GM06990 (cell line): ENCODE results near the gene CLIC3.

Experiments
- DNase-seq: peaks from one replicate; pipeline ENCODE4 v3.0.0-alpha.2; 2011; ENCODE audit not compliant: insufficient read length; ENCODE audit errors: extremely low read depth
- H3K27me3 ChIP-seq: replicated peaks from 2 replicates; pipeline ENCODE4 v1.6.0; 2011; ENCODE audit warnings: low read length; ENCODE audit not compliant: control insufficient read depth, insufficient read depth
- H3K36me3 ChIP-seq: 2 replicates; pipeline ENCODE4 v1.5.1; 2011; ENCODE audit warnings: low read length; ENCODE audit not compliant: control insufficient read depth, insufficient read depth
- H3K4me3 ChIP-seq: replicated peaks from 2 replicates; pipeline ENCODE4 v1.5.1; 2011; ENCODE audit warnings: low read depth, mild to moderate bottlenecking, control low read depth, low read length
- TF ChIP-seq, protein P1 (sequence below): IDR thresholded peaks from 2 replicates; pipeline ENCODE4 v1.5.1; 2011; ENCODE audit warnings: low read length, control low read depth, mild to moderate bottlenecking, inconsistent platforms; ENCODE audit not compliant: insufficient read depth, poor library complexity, severe bottlenecking

CLIC3 gene

DNA sequence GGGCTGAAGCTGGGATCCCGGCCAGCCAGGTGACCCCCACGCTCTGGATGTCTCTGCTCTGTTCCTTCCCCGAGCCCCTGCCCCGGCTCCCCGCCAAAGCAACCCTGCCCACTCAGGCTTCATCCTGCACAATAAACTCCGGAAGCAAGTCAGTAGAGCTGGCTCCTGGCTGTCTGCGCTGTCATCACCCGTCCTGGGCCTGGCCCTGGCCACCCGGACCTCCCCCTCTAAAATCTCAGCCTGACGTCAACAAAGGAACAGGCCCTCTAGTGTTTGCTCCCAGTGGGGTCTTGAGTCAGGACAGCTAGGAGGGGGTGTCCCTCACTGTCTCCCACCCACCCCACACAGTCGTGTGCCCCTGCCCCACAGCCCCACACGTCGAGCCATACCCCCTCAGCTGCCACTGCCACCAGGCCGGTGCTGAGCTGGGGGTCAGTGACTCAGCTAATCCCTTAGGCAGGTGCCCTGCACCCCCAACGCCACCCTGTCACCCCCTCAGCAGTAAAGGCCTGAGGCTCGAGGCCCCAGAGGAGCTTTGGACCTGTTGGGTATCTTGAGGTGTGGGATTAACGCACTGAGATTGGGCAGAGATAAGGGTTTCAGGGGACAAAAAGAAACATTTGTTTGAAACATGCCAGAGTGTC, 14.7 kb downstream of the CLIC3 start:
- TF ChIP-seq, protein P1, sequence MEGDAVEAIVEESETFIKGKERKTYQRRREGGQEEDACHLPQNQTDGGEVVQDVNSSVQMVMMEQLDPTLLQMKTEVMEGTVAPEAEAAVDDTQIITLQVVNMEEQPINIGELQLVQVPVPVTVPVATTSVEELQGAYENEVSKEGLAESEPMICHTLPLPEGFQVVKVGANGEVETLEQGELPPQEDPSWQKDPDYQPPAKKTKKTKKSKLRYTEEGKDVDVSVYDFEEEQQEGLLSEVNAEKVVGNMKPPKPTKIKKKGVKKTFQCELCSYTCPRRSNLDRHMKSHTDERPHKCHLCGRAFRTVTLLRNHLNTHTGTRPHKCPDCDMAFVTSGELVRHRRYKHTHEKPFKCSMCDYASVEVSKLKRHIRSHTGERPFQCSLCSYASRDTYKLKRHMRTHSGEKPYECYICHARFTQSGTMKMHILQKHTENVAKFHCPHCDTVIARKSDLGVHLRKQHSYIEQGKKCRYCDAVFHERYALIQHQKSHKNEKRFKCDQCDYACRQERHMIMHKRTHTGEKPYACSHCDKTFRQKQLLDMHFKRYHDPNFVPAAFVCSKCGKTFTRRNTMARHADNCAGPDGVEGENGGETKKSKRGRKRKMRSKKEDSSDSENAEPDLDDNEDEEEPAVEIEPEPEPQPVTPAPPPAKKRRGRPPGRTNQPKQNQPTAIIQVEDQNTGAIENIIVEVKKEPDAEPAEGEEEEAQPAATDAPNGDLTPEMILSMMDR = no peak
- DNase-seq = no peak
- Histone ChIP-seq H3K4me3 (no peak overlapping the region), H3K27me3 (no peaks in the 10 kb centered on the region; the same call in 1 of the 2 replicates), H3K36me3 (no peaks in the 10 kb centered on the region)

DNA sequence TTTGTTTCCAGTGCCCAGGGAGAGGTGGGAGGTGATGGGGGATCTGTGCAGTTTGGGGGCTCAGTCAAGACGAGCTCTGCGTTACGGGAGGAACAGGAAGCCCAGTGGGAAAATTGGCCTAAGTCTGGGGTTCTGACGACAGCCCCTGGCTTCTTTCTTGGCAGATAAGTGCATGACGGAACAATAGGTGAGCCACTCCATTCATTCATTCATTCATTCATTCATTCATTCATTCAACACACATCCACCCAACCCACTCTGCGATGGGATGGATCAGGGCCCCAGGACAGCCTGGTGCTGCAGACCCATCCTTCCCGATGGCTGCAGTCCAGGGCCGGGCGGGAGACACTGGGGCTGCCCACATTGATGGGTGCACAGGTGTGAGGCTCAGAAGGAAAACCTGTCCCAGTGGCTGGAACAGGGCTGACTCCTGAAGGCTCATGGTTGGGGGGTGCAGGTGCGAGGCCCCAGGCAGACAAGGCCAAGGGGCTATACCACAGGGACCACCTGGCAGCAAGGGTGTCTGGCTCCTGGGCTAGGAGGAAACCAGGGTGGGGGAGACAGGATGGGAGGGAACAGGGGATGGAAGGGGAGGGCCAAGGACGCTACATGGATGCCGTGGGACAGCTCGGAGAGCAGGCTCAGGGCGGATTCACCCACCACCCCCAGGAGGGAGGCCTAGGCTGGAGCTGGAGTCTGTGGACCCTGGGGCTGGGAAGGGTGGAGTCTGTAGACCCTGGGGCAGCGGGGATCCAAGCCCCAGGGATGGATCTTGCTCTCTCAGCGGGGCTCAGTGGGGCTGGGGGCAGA, 15.5 kb downstream of the CLIC3 start:
- Histone ChIP-seq H3K27me3 (no peaks in the 10 kb centered on the region; the same call in 1 of the 2 replicates), H3K4me3 (no peak overlapping the region), H3K36me3 (no peaks in the 10 kb centered on the region)
- TF ChIP-seq, protein P1 = no peak
- no peak for DNase-seq

DNA sequence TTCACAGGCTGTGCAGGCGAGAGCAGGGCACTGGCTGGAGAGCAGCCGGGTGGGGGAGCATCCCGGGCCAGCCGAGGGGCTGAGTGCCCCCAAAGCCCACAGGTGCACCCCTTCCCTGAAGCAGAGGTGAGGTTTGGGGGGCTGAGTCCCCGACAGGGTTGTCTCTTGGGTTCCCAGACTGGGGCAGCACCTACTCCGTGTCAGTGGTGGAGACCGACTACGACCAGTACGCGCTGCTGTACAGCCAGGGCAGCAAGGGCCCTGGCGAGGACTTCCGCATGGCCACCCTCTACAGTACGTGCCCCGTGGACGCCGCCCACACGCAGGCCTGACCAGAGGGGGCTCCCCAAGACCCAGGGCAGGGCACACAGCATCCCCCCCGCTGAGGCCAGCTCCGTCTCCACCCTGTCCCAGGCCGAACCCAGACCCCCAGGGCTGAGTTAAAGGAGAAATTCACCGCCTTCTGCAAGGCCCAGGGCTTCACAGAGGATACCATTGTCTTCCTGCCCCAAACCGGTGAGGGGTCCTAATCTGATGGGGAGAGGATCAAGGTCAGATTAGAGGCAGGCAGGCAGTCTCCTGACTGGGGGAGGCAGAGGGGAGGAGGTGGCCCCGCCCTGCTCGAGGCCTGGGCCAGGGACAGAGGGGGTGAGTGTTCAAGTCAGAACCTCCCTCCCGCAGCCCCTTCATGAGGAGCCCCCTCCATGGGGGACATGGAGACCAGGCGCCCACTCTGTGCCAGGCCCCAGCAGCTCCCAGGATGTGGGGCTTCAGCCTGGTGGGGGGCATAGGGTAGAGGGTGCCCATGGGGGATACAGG, 16.4 kb downstream of the CLIC3 start:
- Histone ChIP-seq H3K27me3 (peaks cover 2% of the 10 kb centered on the region; the same call in 1 of the 2 replicates), H3K4me3 (no peak overlapping the region), H3K36me3 (no peaks in the 10 kb centered on the region)
- no peak for DNase-seq
- TF ChIP-seq, protein P1 = no peak

DNA sequence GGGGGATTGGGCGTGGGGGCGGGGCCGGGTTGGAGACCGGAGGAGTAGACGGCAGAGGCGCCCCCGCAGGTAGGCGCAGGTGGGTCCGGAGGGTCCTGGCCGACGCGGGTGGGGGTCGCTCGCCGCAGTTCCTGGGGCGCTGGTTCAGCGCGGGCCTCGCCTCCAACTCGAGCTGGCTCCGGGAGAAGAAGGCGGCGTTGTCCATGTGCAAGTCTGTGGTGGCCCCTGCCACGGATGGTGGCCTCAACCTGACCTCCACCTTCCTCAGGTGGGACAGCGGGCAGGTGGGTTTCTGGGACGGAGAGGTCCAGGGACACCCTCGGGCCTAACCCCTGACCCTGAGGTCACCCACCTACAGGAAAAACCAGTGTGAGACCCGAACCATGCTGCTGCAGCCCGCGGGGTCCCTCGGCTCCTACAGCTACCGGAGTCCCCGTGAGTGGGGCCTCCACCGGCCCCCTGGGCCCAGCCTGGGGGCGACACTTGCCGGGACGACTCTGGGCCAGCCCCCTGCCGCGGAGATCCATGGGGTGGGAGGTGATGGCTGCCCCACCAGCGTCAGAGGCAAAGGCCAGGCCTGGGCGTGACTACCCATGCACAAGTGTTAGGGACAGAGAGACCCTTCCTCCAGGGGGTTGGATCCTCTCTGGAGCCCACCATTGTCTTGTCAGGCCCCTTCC, 17.4 kb downstream of the CLIC3 start:
- H3K27me3 ChIP-seq = peaks cover 2% of the 10 kb centered on the region; the same call in 1 of the 2 replicates
- DNase-seq = no peak
- H3K36me3 ChIP-seq = no peaks in the 10 kb centered on the region
- H3K4me3 ChIP-seq = no peak overlapping the region
- TF ChIP-seq, protein P1 = no peak

DNA sequence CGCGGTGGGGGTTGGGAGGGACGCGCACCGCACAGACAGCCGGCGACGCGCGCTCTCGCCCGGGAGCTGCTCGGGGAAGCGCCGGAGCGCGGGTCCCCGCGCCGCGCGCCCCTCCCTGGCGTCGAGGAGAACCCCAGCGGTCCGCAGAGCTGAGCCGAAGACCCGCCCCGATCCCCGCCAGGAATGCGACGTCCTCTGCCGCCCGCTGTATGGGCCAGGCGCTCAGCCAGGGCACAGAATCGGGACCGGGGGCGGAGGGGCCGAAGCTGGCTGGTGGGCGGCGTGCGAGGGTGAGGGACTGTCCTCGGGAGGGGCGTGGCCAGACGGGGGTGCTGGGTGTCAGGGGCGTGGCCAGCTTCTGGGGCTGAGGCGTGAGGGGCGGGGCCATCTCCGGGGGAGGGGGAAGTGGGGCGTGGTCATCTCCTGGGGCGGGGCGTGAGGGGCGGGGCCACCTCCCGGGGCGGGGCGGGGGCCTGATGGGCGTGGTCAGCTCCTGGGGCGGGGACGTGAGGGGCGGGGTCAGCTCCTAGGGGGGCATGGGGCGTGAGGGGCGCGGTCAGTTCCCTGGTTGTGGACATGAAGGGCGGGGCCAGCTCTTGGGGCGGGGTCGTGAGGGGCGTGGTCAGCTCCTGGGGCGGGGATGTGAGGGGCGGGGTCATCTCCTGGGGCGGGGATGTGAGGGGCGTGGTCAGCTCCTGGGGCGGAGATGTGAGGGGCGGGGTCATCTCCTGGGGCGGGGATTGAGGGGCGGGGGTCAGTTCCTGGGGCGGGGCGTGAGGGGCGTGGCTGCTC, 18.1 kb downstream of the CLIC3 start:
- TF ChIP-seq, protein P1 = no peak
- Histone ChIP-seq H3K36me3 (no peaks in the 10 kb centered on the region), H3K27me3 (peaks cover 2% of the 10 kb centered on the region; the same call in 1 of the 2 replicates), H3K4me3 (no peak overlapping the region)
- no peak for DNase-seq
